Measurements from ENCODE around the gene FGFBP2.

DNA sequence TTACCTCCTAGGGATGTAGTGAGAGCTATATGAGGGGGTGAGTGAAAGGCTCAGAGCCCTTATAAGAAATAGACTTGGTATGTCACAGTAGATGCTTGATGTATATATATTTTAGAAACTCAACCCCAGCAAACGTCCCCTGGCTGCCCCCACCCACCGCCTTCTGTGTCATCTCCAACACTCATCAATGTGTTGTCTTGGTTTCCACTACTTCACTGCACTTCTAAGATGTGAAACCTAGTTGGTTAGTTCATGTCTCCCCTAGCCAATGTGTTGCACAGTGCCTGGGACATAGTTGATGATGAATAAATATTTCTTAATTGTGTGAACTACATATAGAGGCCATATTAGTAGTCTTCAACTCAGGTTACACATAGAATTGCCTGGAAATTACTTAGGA lies 4.4 kb downstream of the FGFBP2 start:
- TF ChIP-seq CTCF (IDR thresholded peaks at IDR 0.05; ENCODE audit: low read depth, low read length, poor library complexity, severe bottlenecking) (no peak), EZH2phosphoT487 (IDR thresholded peaks at IDR 0.05; ENCODE audit: borderline replicate concordance, low read length) (no peak)

Data from DOHH2 (cell line).